Measurements from ENCODE around the gene ZNF471.

Gene ZNF471

GRCh38 chr19:56507446-56508289, at the start of gene ZNF471:
TSS of gene ZNF471 (plus strand) at chr19:56507855. CDS start at chr19:56511572, 3,717 bp downstream.
- DNase-seq, result peak; percentile 96 to 97

GRCh38 chr19:56474308-56474707, 33.3 kb upstream of the ZNF471 start:
- DNase-seq, result no peak

- DNase-seq, result no peak
Observed at GRCh38 chr19:56476093-56476492, 31.6 kb upstream of the ZNF471 start.

GRCh38 chr19:56476651-56477428, 30.8 kb upstream of the ZNF471 start, which contains the start of gene ZNF667:
TSS of gene ZNF667 (minus strand) at chr19:56477345. CDS start at chr19:56462370, 14,975 bp downstream.
- peak in 1 of 2 experiments; percentile 11 for DNase-seq

- peak; percentile 81 to 93 for DNase-seq
Observed at GRCh38 chr19:56477429-56478338, 30.0 kb upstream of the ZNF471 start.

GRCh38 chr19:56491399-56491798, 16.3 kb upstream of the ZNF471 start:
- DNase-seq, result no peak

- DNase-seq, result no peak
Observed at GRCh38 chr19:56504581-56504980, 3.1 kb upstream of the ZNF471 start.

GRCh38 chr19:56508290-56508778, 679 bp downstream of the ZNF471 start:
- no peak for DNase-seq

GRCh38 chr19:56525214-56525860, 17.7 kb downstream of the ZNF471 start:
- DNase-seq, result no peak

GRCh38 chr19:56537442-56537841, 29.8 kb downstream of the ZNF471 start:
- no peak for DNase-seq

- peak; percentile 90 for DNase-seq
Observed at GRCh38 chr19:56538254-56538760, 30.7 kb downstream of the ZNF471 start.

- DNase-seq, result peak; percentile 70 to 80
Observed at GRCh38 chr19:56538761-56539263, 31.2 kb downstream of the ZNF471 start, which contains the start of gene ZFP28. TSS of gene ZFP28 (plus strand) at chr19:56538948. CDS start at chr19:56539019, 71 bp downstream.

- no peak for DNase-seq
Observed at GRCh38 chr19:56543776-56544175, 36.1 kb downstream of the ZNF471 start.

- DNase-seq, result no peak
Observed at GRCh38 chr19:56547535-56547934, 39.9 kb downstream of the ZNF471 start.

- no peak for DNase-seq
Observed at GRCh38 chr19:56554272-56554869, 46.7 kb downstream of the ZNF471 start.

- no peak for DNase-seq
Observed at GRCh38 chr19:56562766-56563165, 55.1 kb downstream of the ZNF471 start.

GRCh38 chr19:56566904-56567273, 59.2 kb downstream of the ZNF471 start:
- DNase-seq, result no peak

- DNase-seq, result peak; percentile 87 to 89
Observed at GRCh38 chr19:56567274-56568120, 59.8 kb downstream of the ZNF471 start, which contains the start of gene ZNF470. TSS of gene ZNF470 (plus strand) at chr19:56567468. CDS start at chr19:56570312, 2,844 bp downstream.

- DNase-seq, result no peak
Observed at GRCh38 chr19:56572589-56572988, 64.9 kb downstream of the ZNF471 start.

- DNase-seq, result no peak
Observed at GRCh38 chr19:56573914-56574313, 66.3 kb downstream of the ZNF471 start.
